GM23338 (cell line): ENCODE measurements around the gene GALNT9. TPM values are rescaled to one million over a fixed set of nuclear protein-coding genes. Genes with fewer than 3 reads are reported as not detected.

Experiments
- ATAC-seq: fragments of 200-7000 bp; cut with Tn5 transposase; 3 replicates; pipeline ENCODE4 v1.9.1; 2020
- DNase-seq: peaks from one replicate; pipeline ENCODE4 v3.0.0-alpha.2; 2015; ENCODE audit warnings: low spot score
- H2AFZ ChIP-seq: fragments of 200-600 bp; sonication (generic); 2 replicates; pipeline ENCODE4 v1.8.0; 2016; ENCODE audit warnings: antibody characterized with exemption, mild to moderate bottlenecking, moderate library complexity
- H3F3A ChIP-seq: fragments of 200-600 bp; sonication (generic); replicated peaks from 2 replicates; pipeline ENCODE4 v1.8.0; 2017; ENCODE audit warnings: antibody characterized with exemption, mixed run types, low read depth
- H3K27ac ChIP-seq: fragments of 200-600 bp; sonication (generic); 2 replicates; pipeline ENCODE4 v1.6.1; 2016; ENCODE audit warnings: low read depth
- H3K27me3 ChIP-seq: fragments of 200-600 bp; sonication (generic); 2 replicates; pipeline ENCODE4 v1.8.0; 2016; ENCODE audit warnings: mild to moderate bottlenecking, mixed run types, moderate library complexity; ENCODE audit not compliant: insufficient read depth
- H3K36me3 ChIP-seq: fragments of 200-600 bp; sonication (generic); 2 replicates; pipeline ENCODE4 v1.8.0; 2016; ENCODE audit warnings: mild to moderate bottlenecking; ENCODE audit not compliant: insufficient read depth
- H3K4me1 ChIP-seq: fragments of 200-600 bp; sonication (generic); 2 replicates; pipeline ENCODE4 v1.8.0; 2016; ENCODE audit warnings: mild to moderate bottlenecking, moderate library complexity; ENCODE audit not compliant: insufficient read depth
- H3K4me2 ChIP-seq: fragments of 200-600 bp; sonication (generic); 2 replicates; pipeline ENCODE4 v1.7.1; 2017; ENCODE audit warnings: mixed run types
- H3K4me3 ChIP-seq: fragments of 200-600 bp; sonication (generic); 2 replicates; pipeline ENCODE4 v1.6.1; 2016; ENCODE audit warnings: mixed run types
- H3K79me2 ChIP-seq: fragments of 200-600 bp; sonication (generic); replicated peaks from 2 replicates; pipeline ENCODE4 v1.8.0; 2017; ENCODE audit warnings: mild to moderate bottlenecking; ENCODE audit not compliant: insufficient read depth
- H3K9me2 ChIP-seq: fragments of 200-600 bp; sonication (generic); 2 replicates; pipeline ENCODE4 v1.8.0; 2017; ENCODE audit not compliant: insufficient read depth
- H4K20me1 ChIP-seq: fragments of 200-600 bp; sonication (generic); replicated peaks from 2 replicates; pipeline ENCODE4 v1.8.0; 2017; ENCODE audit warnings: mild to moderate bottlenecking; ENCODE audit not compliant: insufficient read depth
- H3K27ac Mint-ChIP-seq: 2 replicates; pipeline ENCODE4 v1.8.0; 2020; ENCODE audit warnings: inconsistent platforms, mild to moderate bottlenecking, moderate library complexity, mixed read lengths
- H3K27me3 Mint-ChIP-seq: 3 replicates; pipeline ENCODE4 v1.8.0; 2022; ENCODE audit warnings: low read depth, mild to moderate bottlenecking, moderate library complexity, mixed read lengths, inconsistent platforms; ENCODE audit not compliant: insufficient read depth, poor library complexity
- H3K36me3 Mint-ChIP-seq: 3 replicates; pipeline ENCODE4 v1.8.0; 2021; ENCODE audit warnings: low read depth, mild to moderate bottlenecking, inconsistent platforms, moderate library complexity, mixed read lengths
- H3K4me1 Mint-ChIP-seq: 3 replicates; pipeline ENCODE4 v1.8.0; 2020; ENCODE audit warnings: mild to moderate bottlenecking, inconsistent platforms, mixed read lengths
- H3K4me3 Mint-ChIP-seq: 3 replicates; pipeline ENCODE4 v1.8.0; 2021; ENCODE audit warnings: moderate library complexity, mild to moderate bottlenecking, inconsistent platforms, mixed read lengths
- H3K9me3 Mint-ChIP-seq: 3 replicates; pipeline ENCODE4 v1.8.0; 2020; ENCODE audit warnings: moderate library complexity, mild to moderate bottlenecking, inconsistent platforms, mixed read lengths
- CREB1 ChIP-seq: fragments of 250-450 bp; sonication (Bioruptor Pico); IDR thresholded peaks from 2 replicates; pipeline ENCODE4 v1.5.0; 2020; ENCODE audit warnings: low read depth, mild to moderate bottlenecking, moderate library complexity
- EZH2 ChIP-seq: fragments of 200-600 bp; sonication (generic); IDR thresholded peaks from one replicate; pipeline ENCODE4 v1.8.0; 2017; ENCODE audit warnings: antibody characterized with exemption, mild to moderate bottlenecking, low read depth; ENCODE audit not compliant: unreplicated experiment
- EZH2phosphoT487 ChIP-seq: fragments of 200-600 bp; sonication (generic); IDR thresholded peaks from one replicate; pipeline ENCODE4 v1.8.1; 2018; ENCODE audit warnings: antibody characterized with exemption; ENCODE audit not compliant: unreplicated experiment
- JUNB ChIP-seq: IDR thresholded peaks from one replicate; pipeline ENCODE4 v1.6.1; 2016; ENCODE audit warnings: antibody characterized with exemption; ENCODE audit not compliant: unreplicated experiment
- NANOG ChIP-seq: IDR thresholded peaks from 2 replicates; pipeline ENCODE4 v1.6.1; 2016; ENCODE audit warnings: antibody characterized with exemption, borderline replicate concordance
- POLR2AphosphoS5 ChIP-seq: IDR thresholded peaks from 2 replicates; pipeline ENCODE4 v1.6.1; 2016; ENCODE audit warnings: antibody characterized with exemption, low read depth
- STAT1 ChIP-seq: IDR thresholded peaks from one replicate; pipeline ENCODE4 v1.6.1; 2016; ENCODE audit warnings: antibody characterized with exemption; ENCODE audit not compliant: unreplicated experiment
- ZNF114 ChIP-seq: fragments of 250-450 bp; sonication (Bioruptor Pico); IDR thresholded peaks from 2 replicates; pipeline ENCODE4 v1.5.0; 2020; ENCODE audit warnings: mild to moderate bottlenecking, moderate library complexity
- ZNF331 ChIP-seq: fragments of 250-450 bp; sonication (Bioruptor Pico); IDR thresholded peaks from 2 replicates; pipeline ENCODE4 v1.5.0; 2020; ENCODE audit warnings: low read depth, mild to moderate bottlenecking, moderate library complexity
- polyA plus RNA-seq: library from polyadenylated mRNA; unstranded; fragments of >200 nt; fragmentation: Nextera tagmentation; extraction: Ambion mirVana; gene quantifications from 2 replicates; pipeline ENCODE4 v1.2.1, GENCODE V29; 2016
- total RNA-seq: library from RNA; depleted of rRNA; stranded (reverse); fragments of >200 nt; shearing (Covaris generic); gene quantifications from 2 replicates; pipeline ENCODE4 v1.2.3, GENCODE V29; 2014
- TF ChIP-seq, protein P1 (sequence below), 2 experiments: fragments of 200-600 bp in 1 of 2; sonication (generic) in 1 of 2; conservative IDR thresholded peaks; 2 replicates each; pipeline versions ENCODE4 v1.5.1 to v1.6.1; 2016 to 2017; ENCODE audit warnings: antibody characterized with exemption in 2 of 2, low read depth in 2 of 2, mild to moderate bottlenecking in 2 of 2, moderate library complexity in 1 of 2
- TF ChIP-seq, protein P2 (sequence below): IDR thresholded peaks from 2 replicates; pipeline ENCODE4 v1.6.1; 2016; ENCODE audit warnings: antibody characterized with exemption
- TF ChIP-seq, protein P3 (sequence below): fragments of 250-450 bp; sonication (Bioruptor Pico); IDR thresholded peaks from 2 replicates; pipeline ENCODE4 v1.5.0; 2020; ENCODE audit warnings: mild to moderate bottlenecking, moderate library complexity
- TF ChIP-seq, protein P4 (sequence below): IDR thresholded peaks from one replicate; pipeline ENCODE4 v1.6.1; 2018; ENCODE audit warnings: antibody characterized with exemption; ENCODE audit not compliant: unreplicated experiment

The GALNT9 gene
- total and polyA plus RNA-seq, 2 experiments from 2014 or later: 0.81 to 2.5 TPM

DNA sequence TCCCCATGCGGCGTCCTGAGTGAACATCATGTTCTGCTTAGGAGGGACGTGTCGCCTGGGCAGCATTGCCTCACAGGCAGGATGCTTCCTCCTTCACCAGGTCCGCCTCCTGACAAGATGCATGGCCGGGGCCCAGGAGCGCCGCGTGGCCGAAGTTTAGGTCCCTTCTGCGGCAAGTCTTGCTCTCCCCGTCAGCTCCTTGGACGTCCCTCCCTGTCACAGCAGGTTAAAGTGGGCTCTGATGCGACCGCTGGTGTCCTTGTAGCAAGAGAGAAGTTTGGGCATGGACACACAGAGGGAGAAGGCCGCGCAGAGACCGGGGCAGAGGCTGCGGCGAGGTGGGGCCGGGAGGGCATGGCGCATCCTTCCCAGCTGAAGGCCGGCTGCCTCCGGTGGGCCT lies 9.4 kb upstream of the GALNT9 start:
- H3K27ac ChIP-seq: no peak overlapping the region
- no peak overlapping the region for H3K4me3 ChIP-seq
- H4K20me1 ChIP-seq: no peaks in the 10 kb centered on the region
- no peaks in the 10 kb centered on the region for H3K79me2 ChIP-seq
- H3K4me1 Mint-ChIP-seq: peaks cover 3% of the 10 kb centered on the region; the same call in 2 of the 3 replicates
- peaks cover 8% of the 10 kb centered on the region for H3F3A ChIP-seq
- H3K4me1 ChIP-seq: no peaks in the 10 kb centered on the region
- no peaks in the 10 kb centered on the region for H3K36me3 ChIP-seq
- ATAC-seq: no peak
- DNase-seq: no peak
- no peak overlapping the region for H3K4me3 Mint-ChIP-seq
- no peaks in the 10 kb centered on the region; the same call in 1 of the 2 replicates for H3K27me3 ChIP-seq
- no peak overlapping the region for H3K4me2 ChIP-seq
- H3K9me3 Mint-ChIP-seq: no peaks in the 10 kb centered on the region
- no peak overlapping the region for H3K27ac Mint-ChIP-seq
- no peaks in the 10 kb centered on the region for H3K36me3 Mint-ChIP-seq
- H3K9me2 ChIP-seq: no peaks in the 10 kb centered on the region
- no peak overlapping the region for H2AFZ ChIP-seq
- H3K27me3 Mint-ChIP-seq: peaks cover 25% of the 10 kb centered on the region
- TF ChIP-seq, protein P1, sequence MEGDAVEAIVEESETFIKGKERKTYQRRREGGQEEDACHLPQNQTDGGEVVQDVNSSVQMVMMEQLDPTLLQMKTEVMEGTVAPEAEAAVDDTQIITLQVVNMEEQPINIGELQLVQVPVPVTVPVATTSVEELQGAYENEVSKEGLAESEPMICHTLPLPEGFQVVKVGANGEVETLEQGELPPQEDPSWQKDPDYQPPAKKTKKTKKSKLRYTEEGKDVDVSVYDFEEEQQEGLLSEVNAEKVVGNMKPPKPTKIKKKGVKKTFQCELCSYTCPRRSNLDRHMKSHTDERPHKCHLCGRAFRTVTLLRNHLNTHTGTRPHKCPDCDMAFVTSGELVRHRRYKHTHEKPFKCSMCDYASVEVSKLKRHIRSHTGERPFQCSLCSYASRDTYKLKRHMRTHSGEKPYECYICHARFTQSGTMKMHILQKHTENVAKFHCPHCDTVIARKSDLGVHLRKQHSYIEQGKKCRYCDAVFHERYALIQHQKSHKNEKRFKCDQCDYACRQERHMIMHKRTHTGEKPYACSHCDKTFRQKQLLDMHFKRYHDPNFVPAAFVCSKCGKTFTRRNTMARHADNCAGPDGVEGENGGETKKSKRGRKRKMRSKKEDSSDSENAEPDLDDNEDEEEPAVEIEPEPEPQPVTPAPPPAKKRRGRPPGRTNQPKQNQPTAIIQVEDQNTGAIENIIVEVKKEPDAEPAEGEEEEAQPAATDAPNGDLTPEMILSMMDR (conservative IDR thresholded peaks at IDR 0.05; ENCODE audit: low read depth in 2 of 2): no peak
- no peak for TF ChIP-seq POLR2AphosphoS5
- no peak for TF ChIP-seq CREB1 (CRISPR knock-in tag)
- TF ChIP-seq STAT1: no peak
- TF ChIP-seq ZNF331: no peak
- TF ChIP-seq ZNF114 (CRISPR knock-in tag): no peak
- no peak for TF ChIP-seq NANOG
- TF ChIP-seq, protein P2, sequence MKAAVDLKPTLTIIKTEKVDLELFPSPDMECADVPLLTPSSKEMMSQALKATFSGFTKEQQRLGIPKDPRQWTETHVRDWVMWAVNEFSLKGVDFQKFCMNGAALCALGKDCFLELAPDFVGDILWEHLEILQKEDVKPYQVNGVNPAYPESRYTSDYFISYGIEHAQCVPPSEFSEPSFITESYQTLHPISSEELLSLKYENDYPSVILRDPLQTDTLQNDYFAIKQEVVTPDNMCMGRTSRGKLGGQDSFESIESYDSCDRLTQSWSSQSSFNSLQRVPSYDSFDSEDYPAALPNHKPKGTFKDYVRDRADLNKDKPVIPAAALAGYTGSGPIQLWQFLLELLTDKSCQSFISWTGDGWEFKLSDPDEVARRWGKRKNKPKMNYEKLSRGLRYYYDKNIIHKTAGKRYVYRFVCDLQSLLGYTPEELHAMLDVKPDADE: no peak
- TF ChIP-seq JUNB: no peak
- no peak for TF ChIP-seq EZH2
- TF ChIP-seq, protein P3, sequence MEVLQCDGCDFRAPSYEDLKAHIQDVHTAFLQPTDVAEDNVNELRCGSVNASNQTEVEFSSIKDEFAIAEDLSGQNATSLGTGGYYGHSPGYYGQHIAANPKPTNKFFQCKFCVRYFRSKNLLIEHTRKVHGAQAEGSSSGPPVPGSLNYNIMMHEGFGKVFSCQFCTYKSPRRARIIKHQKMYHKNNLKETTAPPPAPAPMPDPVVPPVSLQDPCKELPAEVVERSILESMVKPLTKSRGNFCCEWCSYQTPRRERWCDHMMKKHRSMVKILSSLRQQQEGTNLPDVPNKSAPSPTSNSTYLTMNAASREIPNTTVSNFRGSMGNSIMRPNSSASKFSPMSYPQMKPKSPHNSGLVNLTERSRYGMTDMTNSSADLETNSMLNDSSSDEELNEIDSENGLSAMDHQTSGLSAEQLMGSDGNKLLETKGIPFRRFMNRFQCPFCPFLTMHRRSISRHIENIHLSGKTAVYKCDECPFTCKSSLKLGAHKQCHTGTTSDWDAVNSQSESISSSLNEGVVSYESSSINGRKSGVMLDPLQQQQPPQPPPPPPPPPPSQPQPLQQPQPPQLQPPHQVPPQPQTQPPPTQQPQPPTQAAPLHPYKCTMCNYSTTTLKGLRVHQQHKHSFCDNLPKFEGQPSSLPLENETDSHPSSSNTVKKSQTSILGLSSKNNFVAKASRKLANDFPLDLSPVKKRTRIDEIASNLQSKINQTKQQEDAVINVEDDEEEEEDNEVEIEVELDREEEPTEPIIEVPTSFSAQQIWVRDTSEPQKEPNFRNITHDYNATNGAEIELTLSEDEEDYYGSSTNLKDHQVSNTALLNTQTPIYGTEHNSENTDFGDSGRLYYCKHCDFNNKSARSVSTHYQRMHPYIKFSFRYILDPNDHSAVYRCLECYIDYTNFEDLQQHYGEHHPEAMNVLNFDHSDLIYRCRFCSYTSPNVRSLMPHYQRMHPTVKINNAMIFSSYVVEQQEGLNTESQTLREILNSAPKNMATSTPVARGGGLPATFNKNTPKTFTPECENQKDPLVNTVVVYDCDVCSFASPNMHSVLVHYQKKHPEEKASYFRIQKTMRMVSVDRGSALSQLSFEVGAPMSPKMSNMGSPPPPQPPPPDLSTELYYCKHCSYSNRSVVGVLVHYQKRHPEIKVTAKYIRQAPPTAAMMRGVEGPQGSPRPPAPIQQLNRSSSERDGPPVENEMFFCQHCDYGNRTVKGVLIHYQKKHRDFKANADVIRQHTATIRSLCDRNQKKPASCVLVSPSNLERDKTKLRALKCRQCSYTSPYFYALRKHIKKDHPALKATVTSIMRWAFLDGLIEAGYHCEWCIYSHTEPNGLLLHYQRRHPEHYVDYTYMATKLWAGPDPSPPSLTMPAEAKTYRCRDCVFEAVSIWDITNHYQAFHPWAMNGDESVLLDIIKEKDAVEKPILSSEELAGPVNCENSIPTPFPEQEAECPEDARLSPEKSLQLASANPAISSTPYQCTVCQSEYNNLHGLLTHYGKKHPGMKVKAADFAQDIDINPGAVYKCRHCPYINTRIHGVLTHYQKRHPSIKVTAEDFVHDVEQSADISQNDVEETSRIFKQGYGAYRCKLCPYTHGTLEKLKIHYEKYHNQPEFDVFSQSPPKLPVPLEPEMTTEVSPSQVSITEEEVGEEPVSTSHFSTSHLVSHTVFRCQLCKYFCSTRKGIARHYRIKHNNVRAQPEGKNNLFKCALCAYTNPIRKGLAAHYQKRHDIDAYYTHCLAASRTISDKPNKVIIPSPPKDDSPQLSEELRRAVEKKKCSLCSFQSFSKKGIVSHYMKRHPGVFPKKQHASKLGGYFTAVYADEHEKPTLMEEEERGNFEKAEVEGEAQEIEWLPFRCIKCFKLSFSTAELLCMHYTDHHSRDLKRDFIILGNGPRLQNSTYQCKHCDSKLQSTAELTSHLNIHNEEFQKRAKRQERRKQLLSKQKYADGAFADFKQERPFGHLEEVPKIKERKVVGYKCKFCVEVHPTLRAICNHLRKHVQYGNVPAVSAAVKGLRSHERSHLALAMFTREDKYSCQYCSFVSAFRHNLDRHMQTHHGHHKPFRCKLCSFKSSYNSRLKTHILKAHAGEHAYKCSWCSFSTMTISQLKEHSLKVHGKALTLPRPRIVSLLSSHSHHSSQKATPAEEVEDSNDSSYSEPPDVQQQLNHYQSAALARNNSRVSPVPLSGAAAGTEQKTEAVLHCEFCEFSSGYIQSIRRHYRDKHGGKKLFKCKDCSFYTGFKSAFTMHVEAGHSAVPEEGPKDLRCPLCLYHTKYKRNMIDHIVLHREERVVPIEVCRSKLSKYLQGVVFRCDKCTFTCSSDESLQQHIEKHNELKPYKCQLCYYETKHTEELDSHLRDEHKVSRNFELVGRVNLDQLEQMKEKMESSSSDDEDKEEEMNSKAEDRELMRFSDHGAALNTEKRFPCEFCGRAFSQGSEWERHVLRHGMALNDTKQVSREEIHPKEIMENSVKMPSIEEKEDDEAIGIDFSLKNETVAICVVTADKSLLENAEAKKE (CRISPR knock-in tag): no peak
- TF ChIP-seq, protein P4, sequence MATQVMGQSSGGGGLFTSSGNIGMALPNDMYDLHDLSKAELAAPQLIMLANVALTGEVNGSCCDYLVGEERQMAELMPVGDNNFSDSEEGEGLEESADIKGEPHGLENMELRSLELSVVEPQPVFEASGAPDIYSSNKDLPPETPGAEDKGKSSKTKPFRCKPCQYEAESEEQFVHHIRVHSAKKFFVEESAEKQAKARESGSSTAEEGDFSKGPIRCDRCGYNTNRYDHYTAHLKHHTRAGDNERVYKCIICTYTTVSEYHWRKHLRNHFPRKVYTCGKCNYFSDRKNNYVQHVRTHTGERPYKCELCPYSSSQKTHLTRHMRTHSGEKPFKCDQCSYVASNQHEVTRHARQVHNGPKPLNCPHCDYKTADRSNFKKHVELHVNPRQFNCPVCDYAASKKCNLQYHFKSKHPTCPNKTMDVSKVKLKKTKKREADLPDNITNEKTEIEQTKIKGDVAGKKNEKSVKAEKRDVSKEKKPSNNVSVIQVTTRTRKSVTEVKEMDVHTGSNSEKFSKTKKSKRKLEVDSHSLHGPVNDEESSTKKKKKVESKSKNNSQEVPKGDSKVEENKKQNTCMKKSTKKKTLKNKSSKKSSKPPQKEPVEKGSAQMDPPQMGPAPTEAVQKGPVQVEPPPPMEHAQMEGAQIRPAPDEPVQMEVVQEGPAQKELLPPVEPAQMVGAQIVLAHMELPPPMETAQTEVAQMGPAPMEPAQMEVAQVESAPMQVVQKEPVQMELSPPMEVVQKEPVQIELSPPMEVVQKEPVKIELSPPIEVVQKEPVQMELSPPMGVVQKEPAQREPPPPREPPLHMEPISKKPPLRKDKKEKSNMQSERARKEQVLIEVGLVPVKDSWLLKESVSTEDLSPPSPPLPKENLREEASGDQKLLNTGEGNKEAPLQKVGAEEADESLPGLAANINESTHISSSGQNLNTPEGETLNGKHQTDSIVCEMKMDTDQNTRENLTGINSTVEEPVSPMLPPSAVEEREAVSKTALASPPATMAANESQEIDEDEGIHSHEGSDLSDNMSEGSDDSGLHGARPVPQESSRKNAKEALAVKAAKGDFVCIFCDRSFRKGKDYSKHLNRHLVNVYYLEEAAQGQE: no peak
- no peak for TF ChIP-seq EZH2phosphoT487
